Endothelial cell of umbilical vein (primary cell): ENCODE measurements around the gene NADSYN1. TPM values are rescaled to one million over a fixed set of nuclear protein-coding genes. Genes with fewer than 3 reads are reported as not detected.

Experiments
- BruUV-seq: library from RNA; stranded (reverse); fragments of 400-500 nt; replicated peaks from 2 replicates; lab custom pipeline; 2021; lab: Mats Ljungman, UMichigan
- CTCF ChIA-PET: fragments of 300-600, 350-600 bp; sonication (Branson Sonifier 250); formaldehyde crosslinking; loops from one replicate; lab custom pipeline; 2021; ENCODE audit warnings: antibody characterized with exemption, inconsistent platforms; lab: Charles Lee
- POLR2A ChIA-PET: fragments of 300-600, 350-600 bp; sonication (Branson Sonifier 250); formaldehyde crosslinking; loops from one replicate; lab custom pipeline; 2021; ENCODE audit warnings: antibody characterized with exemption, inconsistent platforms; lab: Charles Lee
- DNase-seq: peaks from one replicate; pipeline ENCODE4 v3.0.0-alpha.2; 2011; ENCODE audit warnings: low read depth, low spot score
- FAIRE-seq: peaks from 2 replicates; lab custom pipeline; 2011; peaks lifted over from hg19 to GRCh38; lab: Jason Lieb, UNC
- H2AFZ ChIP-seq: 2 replicates; pipeline ENCODE4 v1.6.0; 2012; ENCODE audit warnings: low read depth, low read length, control low read depth, inconsistent platforms
- H3K27ac ChIP-seq: 2 replicates; pipeline ENCODE4 v1.5.1; 2011; ENCODE audit warnings: low read depth, mild to moderate bottlenecking, control low read depth, low read length, moderate library complexity; ENCODE audit not compliant: insufficient read depth
- H3K27me3 ChIP-seq, 2 experiments: 2 replicates each; pipeline versions ENCODE4 v1.6.0 to v1.6.1; 2011; ENCODE audit warnings: low read length in 2 of 2, mixed read lengths in 1 of 2; ENCODE audit not compliant: control insufficient read depth in 2 of 2, insufficient read depth in 2 of 2
- H3K36me3 ChIP-seq, 2 experiments: 2 replicates in 1 of 2; 3 replicates in 1 of 2; pipeline ENCODE4 v1.5.1; 2011; ENCODE audit warnings: low read length in 2 of 2, mild to moderate bottlenecking in 1 of 2, moderate library complexity in 1 of 2; ENCODE audit not compliant: control insufficient read depth in 2 of 2, insufficient read depth in 2 of 2; ENCODE audit errors: extremely low read depth in 1 of 2
- H3K4me1 ChIP-seq: 3 replicates; pipeline ENCODE4 v1.5.1; 2011; ENCODE audit warnings: mild to moderate bottlenecking, low read length; ENCODE audit not compliant: control insufficient read depth, insufficient read depth; ENCODE audit errors: extremely low read depth
- H3K4me2 ChIP-seq: 2 replicates; pipeline ENCODE4 v1.6.1; 2011; ENCODE audit warnings: low read length, control low read depth, mixed read lengths; ENCODE audit not compliant: insufficient read depth
- H3K4me3 ChIP-seq, 3 experiments: fragments of 200-600 bp in 1 of 3; sonication (generic), shearing (Covaris generic) in 1 of 3; replicated peaks in 1 of 3; 2 replicates each; pipeline ENCODE4 v1.5.1; 2011 to 2016; ENCODE audit warnings: control low read depth in 3 of 3, low read length in 3 of 3, mild to moderate bottlenecking in 2 of 3, inconsistent platforms in 1 of 3, low read depth in 1 of 3, moderate library complexity in 1 of 3; ENCODE audit not compliant: insufficient read depth in 1 of 3
- H3K79me2 ChIP-seq: 2 replicates; pipeline ENCODE4 v1.6.0; 2012; ENCODE audit warnings: low read length, inconsistent platforms; ENCODE audit not compliant: control insufficient read depth, insufficient read depth
- H3K9ac ChIP-seq: replicated peaks from 2 replicates; pipeline ENCODE3; 2011; ENCODE audit warnings: low read length, control low read depth; ENCODE audit not compliant: insufficient read depth; ENCODE audit errors: extremely low read depth
- H3K9me1 ChIP-seq: replicated peaks from 3 replicates; pipeline ENCODE4 v1.6.0; 2011; ENCODE audit warnings: mild to moderate bottlenecking, low read length; ENCODE audit not compliant: control insufficient read depth, insufficient read depth; ENCODE audit errors: extremely low read depth
- H3K9me3 ChIP-seq: replicated peaks from 2 replicates; pipeline ENCODE4 v1.5.1; 2012; ENCODE audit warnings: low read length, inconsistent platforms; ENCODE audit not compliant: control insufficient read depth, insufficient read depth
- H4K20me1 ChIP-seq: replicated peaks from 2 replicates; pipeline ENCODE3; 2011; ENCODE audit warnings: mild to moderate bottlenecking, low read length; ENCODE audit not compliant: control insufficient read depth, insufficient read depth; ENCODE audit errors: extremely low read depth
- EZH2 ChIP-seq: IDR thresholded peaks from 2 replicates; pipeline ENCODE4 v1.6.1; 2012; ENCODE audit warnings: borderline replicate concordance, low read depth, mild to moderate bottlenecking, moderate library complexity, low read length, inconsistent platforms; ENCODE audit not compliant: severe bottlenecking
- FOS ChIP-seq: IDR thresholded peaks from 2 replicates; pipeline ENCODE4 v1.6.1; 2011; ENCODE audit warnings: mild to moderate bottlenecking, low read length, moderate library complexity, borderline replicate concordance; ENCODE audit not compliant: insufficient read depth
- GATA2 ChIP-seq: IDR thresholded peaks from 2 replicates; pipeline ENCODE4 v1.7.0; 2011; ENCODE audit warnings: low read depth, mild to moderate bottlenecking, moderate library complexity, mixed read lengths, low read length; ENCODE audit not compliant: insufficient read length, insufficient read depth
- JUN ChIP-seq: IDR thresholded peaks from 2 replicates; pipeline ENCODE4 v1.6.1; 2011; ENCODE audit warnings: borderline replicate concordance, low read depth; ENCODE audit not compliant: insufficient read length, insufficient read depth
- MYC ChIP-seq: IDR thresholded peaks from one replicate; pipeline ENCODE4 v1.6.1; 2011; ENCODE audit warnings: mild to moderate bottlenecking, low read depth, low read length
- POLR2A ChIP-seq: IDR thresholded peaks from 2 replicates; pipeline ENCODE4 v1.6.1; 2012; ENCODE audit warnings: low read depth, mild to moderate bottlenecking, control low read depth, low read length
- POLR2AphosphoS5 ChIP-seq: IDR thresholded peaks from 2 replicates; pipeline ENCODE4 v1.6.1; 2012; ENCODE audit warnings: low read depth, mild to moderate bottlenecking, control low read depth, low read length, moderate library complexity; ENCODE audit not compliant: insufficient read depth
- dilution Hi-C: fragments of 300-500 bp; cut with MboI; formaldehyde crosslinking; loops from one replicate; pipeline ENCODE4 v1.15.0; 2019; ENCODE audit warnings: low sequenced_read_pairs; ENCODE audit not compliant: extremely low pct_ligation_motif_present
- intact Hi-C: fragments of 100-400 bp; cut with micrococcal nuclease; formaldehyde crosslinking; loops from one replicate; pipeline ENCODE4 v1.10.0; 2022
- polyA plus RNA-seq, 4 experiments: library from polyadenylated mRNA; depleted of rRNA in 3 of 4; stranded (reverse) in 3 of 4; unstranded in 1 of 4; fragments of >200 nt; gene quantifications; 2 replicates each; pipeline versions ENCODE4 v1.2.1 to v1.2.3, GENCODE V29; 2011 to 2012; ENCODE audit warnings: missing spikeins in 1 of 4
- total RNA-seq: library from RNA; stranded (reverse); gene quantifications from 2 replicates; pipeline ENCODE4 v1.2.3, GENCODE V29; 2021
- TF ChIP-seq, protein P1 (sequence below): IDR thresholded peaks from 2 replicates; pipeline ENCODE4 v1.6.1; 2011; ENCODE audit not compliant: insufficient read depth, insufficient read length
- TF ChIP-seq, protein P2 (sequence below), 2 donors: IDR thresholded peaks; 1 replicate in 1 of 2; 2 replicates in 1 of 2; pipeline ENCODE4 v1.5.1; 2011; ENCODE audit warnings: low read length in 2 of 2, mild to moderate bottlenecking in 2 of 2, moderate library complexity in 2 of 2, control low read depth in 1 of 2, inconsistent platforms in 1 of 2, low read depth in 1 of 2; ENCODE audit not compliant: insufficient read depth in 1 of 2; ENCODE audit errors: extremely low read depth in 1 of 2

NADSYN1 gene
- total and polyA plus RNA-seq, 2 donors (not counting 3 experiments of a cell fraction or from before 2014, with no cell fraction given), result 77.5 to 99.2 TPM

DNA sequence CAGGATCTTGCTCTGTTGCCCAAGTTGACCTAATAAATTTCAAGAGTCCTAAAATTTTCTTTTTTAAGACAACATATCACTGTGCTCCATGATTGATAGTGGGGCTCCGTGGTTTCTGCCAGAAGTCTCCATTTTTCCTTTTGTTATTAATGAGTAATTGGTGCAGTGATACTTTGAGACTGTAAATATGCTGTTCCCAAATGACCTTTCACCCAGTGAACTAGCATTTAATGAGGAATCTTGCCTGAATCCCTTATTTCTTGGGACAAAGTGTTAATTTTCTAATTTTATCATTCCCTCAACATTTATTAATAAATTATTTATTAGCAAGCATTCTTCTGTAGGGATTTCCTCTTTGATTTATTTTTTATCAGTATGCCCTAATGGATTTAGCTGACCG, 2.5 kb upstream of the NADSYN1 start:
- no TSS peak for BruUV-seq
- no peak for FAIRE-seq
- TF ChIP-seq GATA2, result no peak
- TF ChIP-seq MYC, result no peak
- TF ChIP-seq JUN, result no peak
- TF ChIP-seq EZH2, result no peak
- TF ChIP-seq, protein P1, sequence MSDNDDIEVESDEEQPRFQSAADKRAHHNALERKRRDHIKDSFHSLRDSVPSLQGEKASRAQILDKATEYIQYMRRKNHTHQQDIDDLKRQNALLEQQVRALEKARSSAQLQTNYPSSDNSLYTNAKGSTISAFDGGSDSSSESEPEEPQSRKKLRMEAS, result no peak
- TF ChIP-seq, protein P2, sequence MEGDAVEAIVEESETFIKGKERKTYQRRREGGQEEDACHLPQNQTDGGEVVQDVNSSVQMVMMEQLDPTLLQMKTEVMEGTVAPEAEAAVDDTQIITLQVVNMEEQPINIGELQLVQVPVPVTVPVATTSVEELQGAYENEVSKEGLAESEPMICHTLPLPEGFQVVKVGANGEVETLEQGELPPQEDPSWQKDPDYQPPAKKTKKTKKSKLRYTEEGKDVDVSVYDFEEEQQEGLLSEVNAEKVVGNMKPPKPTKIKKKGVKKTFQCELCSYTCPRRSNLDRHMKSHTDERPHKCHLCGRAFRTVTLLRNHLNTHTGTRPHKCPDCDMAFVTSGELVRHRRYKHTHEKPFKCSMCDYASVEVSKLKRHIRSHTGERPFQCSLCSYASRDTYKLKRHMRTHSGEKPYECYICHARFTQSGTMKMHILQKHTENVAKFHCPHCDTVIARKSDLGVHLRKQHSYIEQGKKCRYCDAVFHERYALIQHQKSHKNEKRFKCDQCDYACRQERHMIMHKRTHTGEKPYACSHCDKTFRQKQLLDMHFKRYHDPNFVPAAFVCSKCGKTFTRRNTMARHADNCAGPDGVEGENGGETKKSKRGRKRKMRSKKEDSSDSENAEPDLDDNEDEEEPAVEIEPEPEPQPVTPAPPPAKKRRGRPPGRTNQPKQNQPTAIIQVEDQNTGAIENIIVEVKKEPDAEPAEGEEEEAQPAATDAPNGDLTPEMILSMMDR (IDR thresholded peaks at IDR 0.05; ENCODE audit: extremely low read depth in 1 of 2, insufficient read depth in 1 of 2, low read depth in 1 of 2, low read length in 2 of 2), result no peak
- no peak for TF ChIP-seq FOS
- no peak for TF ChIP-seq POLR2AphosphoS5
- no peak for TF ChIP-seq POLR2A
- no peak overlapping the region for H3K9ac ChIP-seq
- no peaks in the 10 kb centered on the region for H3K9me3 ChIP-seq
- ChIA-PET CTCF (interaction anchor here (2.8 kb wide), 1 partner anchor 113 kb away, joined by 14 read pairs; no protein-coding TSS in a partner anchor), POLR2A (no interaction called here)
- H2AFZ ChIP-seq, result no peak overlapping the region
- no peaks in the 10 kb centered on the region for H3K27me3 ChIP-seq
- no peaks in the 10 kb centered on the region for H4K20me1 ChIP-seq
- no peak overlapping the region for H3K4me3 ChIP-seq
- dilution Hi-C loops, result no loop called here
- H3K4me2 ChIP-seq, result no peak overlapping the region
- peaks cover 43% of the 10 kb centered on the region for H3K79me2 ChIP-seq
- no peaks in the 10 kb centered on the region for H3K9me1 ChIP-seq
- no peak for DNase-seq
- H3K4me1 ChIP-seq, result peaks cover 39% of the 10 kb centered on the region
- intact Hi-C loops, result loop anchor here (10.0 kb wide), 1 partner anchor 334 kb away; no protein-coding TSS in a partner anchor
- H3K27ac ChIP-seq, result no peak overlapping the region
- peaks cover 4 to 7% of the 10 kb centered on the region in 2 experiments for H3K36me3 ChIP-seq
